Activated CD8-positive, alpha-beta T cell treated with anti-CD3 and anti-CD28 coated beads for 36 hours (primary cell): ENCODE data around the gene RPS6KA2. TPM values are rescaled to one million over a fixed set of nuclear protein-coding genes. Genes with fewer than 3 reads are reported as not detected.

ENCODE experiments used
- ATAC-seq: fragments of 200-7000 bp; cut with Tn5 transposase; one replicate; pipeline ENCODE4 v1.10.0; 2021; ENCODE audit warnings: mild to moderate bottlenecking, moderate library complexity
- CTCF ChIA-PET: fragments of 350-600 bp; sonication (Branson Sonifier 250); formaldehyde crosslinking; loops from one replicate; lab custom pipeline; 2021; ENCODE audit warnings: antibody characterized with exemption; lab: Charles Lee
- POLR2A ChIA-PET: fragments of 350-600 bp; sonication (Branson Sonifier 250); formaldehyde crosslinking; loops from one replicate; lab custom pipeline; 2021; ENCODE audit warnings: antibody characterized with exemption; lab: Charles Lee
- DNase-seq: peaks from one replicate; pipeline ENCODE4 v3.0.0-alpha.2; 2020
- H3K27ac Mint-ChIP-seq: one replicate; pipeline ENCODE4 v1.8.0; 2021; ENCODE audit warnings: mild to moderate bottlenecking, mixed read lengths
- H3K27me3 Mint-ChIP-seq: one replicate; pipeline ENCODE4 v1.8.0; 2021; ENCODE audit warnings: mixed read lengths
- H3K36me3 Mint-ChIP-seq: one replicate; pipeline ENCODE4 v1.8.0; 2021; ENCODE audit warnings: low read depth, mixed read lengths
- H3K4me1 Mint-ChIP-seq: one replicate; pipeline ENCODE4 v1.8.0; 2021; ENCODE audit warnings: low read depth, mixed read lengths
- H3K4me3 Mint-ChIP-seq: one replicate; pipeline ENCODE4 v1.8.0; 2021; ENCODE audit warnings: mild to moderate bottlenecking, moderate library complexity, mixed read lengths
- H3K9me3 Mint-ChIP-seq: one replicate; pipeline ENCODE4 v1.8.0; 2021; ENCODE audit warnings: mixed read lengths
- CTCF ChIP-seq: fragments of 200-600 bp; IDR thresholded peaks from one replicate; pipeline ENCODE4 v1.8.0; 2022; ENCODE audit warnings: antibody characterized with exemption, mild to moderate bottlenecking
- intact Hi-C: fragments of 100-400 bp; cut with micrococcal nuclease; formaldehyde crosslinking; loops from one replicate; pipeline ENCODE4 v1.10.0; 2022
- total RNA-seq, 2 experiments: library from RNA; stranded (reverse); gene quantifications; one replicate each; pipeline ENCODE4 v1.2.3, GENCODE V29; 2021

Gene RPS6KA2
- total RNA-seq, 2 experiments from 2014 or later: 5.8 TPM

- Mint-ChIP-seq H3K4me1 (no peaks in the 10 kb centered on the region), H3K9me3 (no peaks in the 10 kb centered on the region), H3K27ac (no peak overlapping the region), H3K36me3 (no peaks in the 10 kb centered on the region), H3K4me3 (no peak overlapping the region), H3K27me3 (no peaks in the 10 kb centered on the region)
- DNase-seq: no peak
- ChIA-PET POLR2A (no interaction called here), CTCF (interaction anchor here (0.8 kb wide), 1 partner anchor 11 kb away, joined by 3 read pairs; no protein-coding TSS in a partner anchor)
- intact Hi-C loops: no loop called here
- TF ChIP-seq CTCF: no peak
- ATAC-seq: no peak
These were observed 14.6 kb downstream of the RPS6KA2 start for GRCh38 chr6:166612471-166612881.

GRCh38 chr6:166611631-166612030 lies 15.4 kb downstream of the RPS6KA2 start:
- no peaks in the 10 kb centered on the region for H3K27me3 Mint-ChIP-seq
- no peak for ATAC-seq
- H3K4me3 Mint-ChIP-seq: no peak overlapping the region
- no peaks in the 10 kb centered on the region for H3K9me3 Mint-ChIP-seq
- no peaks in the 10 kb centered on the region for H3K36me3 Mint-ChIP-seq
- ChIA-PET CTCF (no interaction called here), POLR2A (no interaction called here)
- DNase-seq: no peak
- no peaks in the 10 kb centered on the region for H3K4me1 Mint-ChIP-seq
- TF ChIP-seq CTCF: no peak
- H3K27ac Mint-ChIP-seq: no peak overlapping the region
- intact Hi-C loops: no loop called here

GRCh38 chr6:166610069-166610468 lies 17.0 kb downstream of the RPS6KA2 start:
- no peak overlapping the region for H3K4me3 Mint-ChIP-seq
- H3K9me3 Mint-ChIP-seq: no peaks in the 10 kb centered on the region
- no peak for TF ChIP-seq CTCF
- no peak overlapping the region for H3K27ac Mint-ChIP-seq
- CTCF ChIA-PET: no interaction called here
- no peaks in the 10 kb centered on the region for H3K27me3 Mint-ChIP-seq
- no peaks in the 10 kb centered on the region for H3K36me3 Mint-ChIP-seq
- DNase-seq: no peak
- intact Hi-C loops: no loop called here
- no peaks in the 10 kb centered on the region for H3K4me1 Mint-ChIP-seq
- POLR2A ChIA-PET: no interaction called here
- ATAC-seq: no peak

- TF ChIP-seq CTCF: no peak
- H3K36me3 Mint-ChIP-seq: no peaks in the 10 kb centered on the region
- H3K4me3 Mint-ChIP-seq: no peak overlapping the region
These were observed 18.3 kb downstream of the RPS6KA2 start for GRCh38 chr6:166608774-166609173.

GRCh38 chr6:166605752-166606151 lies 21.3 kb downstream of the RPS6KA2 start:
- no peaks in the 10 kb centered on the region for H3K36me3 Mint-ChIP-seq
- no peak overlapping the region for H3K4me3 Mint-ChIP-seq
- no peak for TF ChIP-seq CTCF
- CTCF ChIA-PET: no interaction called here
- H3K27ac Mint-ChIP-seq: no peak overlapping the region
- no peaks in the 10 kb centered on the region for H3K4me1 Mint-ChIP-seq
- POLR2A ChIA-PET: interaction anchor here (0.6 kb wide), 1 partner anchor 335 kb away, joined by 4 read pairs; no protein-coding TSS in a partner anchor
- no peaks in the 10 kb centered on the region for H3K9me3 Mint-ChIP-seq
- intact Hi-C loops: no loop called here
- DNase-seq (no peak), ATAC-seq (no peak)
- no peaks in the 10 kb centered on the region for H3K27me3 Mint-ChIP-seq

More at GRCh38 chr6:166608774-166609173, 18.3 kb downstream of the RPS6KA2 start:
- DNase-seq (no peak), ATAC-seq (no peak)
- Mint-ChIP-seq H3K4me1 (no peaks in the 10 kb centered on the region), H3K27ac (no peak overlapping the region), H3K27me3 (no peaks in the 10 kb centered on the region), H3K9me3 (no peaks in the 10 kb centered on the region)
- ChIA-PET CTCF (no interaction called here), POLR2A (no interaction called here)
- intact Hi-C loops: no loop called here
